ENCODE data around the gene NPW. TPM values are rescaled to one million over a fixed set of nuclear protein-coding genes. Genes with fewer than 3 reads are reported as not detected.
A peak's percentile ranks its signal among the peaks of the same experiment; 100 is the strongest.

Gene NPW
- total and polyA plus RNA-seq, 9 of the 15 experiments (the other 6 are each of a cell fraction or from before 2014, with no cell fraction given), result 0.14 to 4.0 (median 2.6) TPM; not detected in 4

- Histone ChIP-seq H3K79me2 (ENCODE audit: control insufficient read depth, insufficient read depth, low read length) (peaks cover 16% of the 10 kb centered on the region), H3K9me3 (replicated peaks; ENCODE audit: control insufficient read depth, insufficient read depth, low read depth, low read length) (no peaks in the 10 kb centered on the region), H4K20me1 (replicated peaks; ENCODE audit: control insufficient read depth, insufficient read depth, low read length) (0 out of 2 replicates have a peak, but pooled peaks cover 7% of the 10 kb centered on the region), H3K4me3 (peak within 1 kb of the TSS; percentile 61), H3K9ac (ENCODE audit: insufficient read depth in 1 of 2, low read depth in 2 of 2, low read length in 2 of 2) (peak within 1 kb of the TSS; percentile 46 to 86), H2AFZ (ENCODE audit: low read depth, low read length) (peak within 1 kb of the TSS; percentile 88), H3K36me3 (ENCODE audit: control insufficient read depth, insufficient read depth, low read length) (peaks cover 7% of the 10 kb centered on the region; the same call in 1 of the 3 replicates), H3K27ac (ENCODE audit: extremely low read depth, low read depth, low read length) (peak within 1 kb of the TSS; percentile 56; the same call in 1 of the 3 replicates), H3K4me1 (replicated peaks in 1 of 2; ENCODE audit: control insufficient read depth in 2 of 2, insufficient read depth in 2 of 2, low read length in 2 of 2) (peaks cover 23 to 84% of the 10 kb centered on the region in 2 experiments; a peak in 4 of 5 replicates), H3K4me2 (ENCODE audit: insufficient read depth, low read length) (peak within 1 kb of the TSS; percentile 93), H3K27me3 (ENCODE audit: control insufficient read depth in 2 of 2, insufficient read depth in 2 of 2, low read length in 2 of 2) (no peaks in the 10 kb centered on the region), H3K9me1 (ENCODE audit: control insufficient read depth, insufficient read depth, low read length) (peaks cover 3% of the 10 kb centered on the region)
- ChIA-PET POLR2A (interaction anchor here (1.0 to 1.3 kb wide), 2 partner anchors 126 to 129 kb away, joined by 6 to 14 read pairs; partner anchors contain the start of gene TRAF7), CTCF (ENCODE audit: low intra/inter-chr PET ratio) (no interaction called here)
- intact Hi-C loops (cut with micrococcal nuclease) (no loop called here), in situ Hi-C loops (cut with MboI) (no loop called here)
- FAIRE-seq (no peak), DNase-seq (ENCODE audit: extremely low read depth in 1 of 4, low spot score in 3 of 4) (peak; percentile 59 to 86 (median 84)), ATAC-seq (peak; percentile 34)
- WGBS (ENCODE audit: insufficient coverage, low coverage, missing lambda C conversion rate), result 23% methylated on average over 8 of the region's 59 CpGs
- no TSS peak for BruUV-seq (replicated peaks)
- TF ChIP-seq TEAD2 (tag; IDR thresholded peaks at IDR 0.05), result no peak
- peak; percentile 76 for TF ChIP-seq EGR1 (conservative IDR thresholded peaks at IDR 0.05)
- peak; percentile 19 for TF ChIP-seq TAF1 (IDR thresholded peaks at IDR 0.05; ENCODE audit: control insufficient read depth, extremely low read depth, insufficient read depth, low read length, severe bottlenecking)
- TF ChIP-seq, protein P1, sequence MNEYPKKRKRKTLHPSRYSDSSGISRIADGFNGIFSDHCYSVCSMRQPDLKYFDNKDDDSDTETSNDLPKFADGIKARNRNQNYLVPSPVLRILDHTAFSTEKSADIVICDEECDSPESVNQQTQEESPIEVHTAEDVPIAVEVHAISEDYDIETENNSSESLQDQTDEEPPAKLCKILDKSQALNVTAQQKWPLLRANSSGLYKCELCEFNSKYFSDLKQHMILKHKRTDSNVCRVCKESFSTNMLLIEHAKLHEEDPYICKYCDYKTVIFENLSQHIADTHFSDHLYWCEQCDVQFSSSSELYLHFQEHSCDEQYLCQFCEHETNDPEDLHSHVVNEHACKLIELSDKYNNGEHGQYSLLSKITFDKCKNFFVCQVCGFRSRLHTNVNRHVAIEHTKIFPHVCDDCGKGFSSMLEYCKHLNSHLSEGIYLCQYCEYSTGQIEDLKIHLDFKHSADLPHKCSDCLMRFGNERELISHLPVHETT (CRISPR knock-in tag; conservative IDR thresholded peaks at IDR 0.05 in 1 of 2, IDR thresholded peaks at IDR 0.05 in 1 of 2), result no peak
- peak; percentile 98 for TF ChIP-seq ZKSCAN8 (CRISPR knock-in tag; IDR thresholded peaks at IDR 0.05)
- peak; percentile 29; the same call in 1 of the 2 replicates for TF ChIP-seq ZFX (CRISPR knock-in tag; IDR thresholded peaks at IDR 0.05)
- TF ChIP-seq CCNT2 (IDR thresholded peaks at IDR 0.05; ENCODE audit: borderline replicate concordance, extremely low read depth, insufficient read length, low read depth, low read length), result peak; percentile 8
- TF ChIP-seq VEZF1 (CRISPR knock-in tag; IDR thresholded peaks at IDR 0.05), result peak; percentile 68; the same call in 1 of the 2 replicates
Measured at GRCh38 chr16:2026461-2027023, 7.0 kb downstream of the NPW start, which contains the start of gene NHERF2. Gene NHERF2, plus strand, starts transcription at chr16:2026902. Its CDS starts 104 bp downstream, at chr16:2027006.

Measured in K562 (cell line).